ENCODE data around the gene PDCD4. TPM values are rescaled to one million over a fixed set of nuclear protein-coding genes. Genes with fewer than 3 reads are reported as not detected.

PDCD4 gene
- total RNA-seq, 1 experiment from 2014 or later, result 19.4 TPM

DNA sequence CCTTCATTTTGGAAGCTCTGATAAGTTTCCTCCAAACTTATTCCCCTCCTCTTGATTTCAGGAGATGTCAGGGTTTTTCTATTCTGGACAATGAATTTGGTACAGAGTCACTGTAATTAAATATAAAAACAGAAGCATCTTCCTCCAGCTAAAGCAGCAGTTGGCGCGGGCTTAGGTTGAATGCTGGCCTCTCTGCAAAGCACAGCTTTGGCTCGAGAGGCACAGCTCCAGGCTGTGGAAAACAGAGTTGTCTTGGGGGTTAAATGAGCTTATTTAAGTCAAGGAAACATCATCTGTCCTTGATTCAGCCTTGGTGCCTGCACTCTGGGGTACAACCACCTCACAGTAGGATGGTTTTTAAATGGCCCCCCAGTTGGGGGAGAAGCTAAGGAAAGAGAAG lies 35.0 kb upstream of the PDCD4 start:
- Histone ChIP-seq H3K27me3 (ENCODE audit: low read length) (no peaks in the 10 kb centered on the region), H3K27ac (ENCODE audit: low read length) (no peak overlapping the region), H3K9ac (ENCODE audit: low read length) (no peak overlapping the region), H3K4me2 (ENCODE audit: low read length) (no peak overlapping the region), H3K79me2 (ENCODE audit: low read length) (no peaks in the 10 kb centered on the region), H3K36me3 (ENCODE audit: low read depth, low read length) (no peaks in the 10 kb centered on the region), H3K9me2 (replicated peaks; ENCODE audit: low read length) (no peaks in the 10 kb centered on the region), H3K9me3 (ENCODE audit: low read length) (no peaks in the 10 kb centered on the region), H4K20me1 (ENCODE audit: low read length) (no peaks in the 10 kb centered on the region), H3K4me3 (ENCODE audit: low read length) (no peak overlapping the region), H2AFZ (ENCODE audit: low read length) (no peak overlapping the region), H3K4me1 (ENCODE audit: insufficient read depth, low read length) (no peaks in the 10 kb centered on the region), H3F3A (ENCODE audit: low read length, unreplicated experiment) (no peaks in the 10 kb centered on the region)
- no peak for DNase-seq
- ChIA-PET POLR2A (ENCODE audit: unreplicated experiment) (no interaction called here), CTCF (no interaction called here)
- no peak for ATAC-seq
- TF ChIP-seq, protein P1, sequence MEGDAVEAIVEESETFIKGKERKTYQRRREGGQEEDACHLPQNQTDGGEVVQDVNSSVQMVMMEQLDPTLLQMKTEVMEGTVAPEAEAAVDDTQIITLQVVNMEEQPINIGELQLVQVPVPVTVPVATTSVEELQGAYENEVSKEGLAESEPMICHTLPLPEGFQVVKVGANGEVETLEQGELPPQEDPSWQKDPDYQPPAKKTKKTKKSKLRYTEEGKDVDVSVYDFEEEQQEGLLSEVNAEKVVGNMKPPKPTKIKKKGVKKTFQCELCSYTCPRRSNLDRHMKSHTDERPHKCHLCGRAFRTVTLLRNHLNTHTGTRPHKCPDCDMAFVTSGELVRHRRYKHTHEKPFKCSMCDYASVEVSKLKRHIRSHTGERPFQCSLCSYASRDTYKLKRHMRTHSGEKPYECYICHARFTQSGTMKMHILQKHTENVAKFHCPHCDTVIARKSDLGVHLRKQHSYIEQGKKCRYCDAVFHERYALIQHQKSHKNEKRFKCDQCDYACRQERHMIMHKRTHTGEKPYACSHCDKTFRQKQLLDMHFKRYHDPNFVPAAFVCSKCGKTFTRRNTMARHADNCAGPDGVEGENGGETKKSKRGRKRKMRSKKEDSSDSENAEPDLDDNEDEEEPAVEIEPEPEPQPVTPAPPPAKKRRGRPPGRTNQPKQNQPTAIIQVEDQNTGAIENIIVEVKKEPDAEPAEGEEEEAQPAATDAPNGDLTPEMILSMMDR (conservative IDR thresholded peaks at IDR 0.05; ENCODE audit: low read depth, low read length), result no peak
- TF ChIP-seq EZH2 (IDR thresholded peaks at IDR 0.05; ENCODE audit: low read length, unreplicated experiment), result no peak
- no peak for TF ChIP-seq EZH2phosphoT487 (IDR thresholded peaks at IDR 0.05; ENCODE audit: borderline replicate concordance, low read length)
- BruUV-seq (replicated peaks), result no TSS peak
- intact Hi-C loops (cut with micrococcal nuclease), result no loop called here

DNA sequence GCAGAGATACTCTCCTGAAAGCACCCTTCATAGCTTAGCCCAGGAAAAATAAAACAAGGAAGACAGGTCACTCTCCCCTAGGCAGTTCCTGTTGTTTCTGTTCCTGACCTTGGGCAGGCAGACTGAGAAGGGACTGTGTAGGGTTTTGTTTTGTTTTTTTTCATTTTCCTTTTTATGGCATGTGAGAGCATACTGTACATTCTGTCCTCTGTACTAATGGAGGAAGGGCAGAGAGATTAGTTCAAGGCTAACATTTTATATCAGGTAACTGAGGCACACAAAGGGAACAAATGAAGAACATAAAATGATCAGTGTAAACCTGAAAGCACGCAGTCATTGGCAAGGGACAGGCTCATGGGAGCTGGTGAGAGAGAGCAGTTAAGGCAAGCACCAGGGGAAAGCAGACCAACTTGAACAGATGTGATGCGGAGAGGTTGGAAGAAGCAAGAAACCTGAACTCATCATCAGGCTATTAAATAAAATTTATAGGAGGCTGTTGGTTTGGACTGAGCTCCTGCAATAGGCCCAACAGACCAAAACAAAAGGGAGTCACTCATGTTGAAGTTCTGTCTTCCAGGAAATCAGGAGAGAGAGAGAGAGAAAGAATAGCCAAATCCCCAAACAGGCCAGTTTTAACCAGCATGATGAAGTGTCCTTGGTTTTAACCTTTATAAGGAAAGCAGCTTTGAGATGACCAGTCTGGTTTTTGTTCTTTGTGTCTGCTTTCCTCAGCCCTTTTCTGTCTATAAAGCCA lies 34.1 kb upstream of the PDCD4 start:
- H3F3A ChIP-seq (ENCODE audit: low read length, unreplicated experiment), result no peaks in the 10 kb centered on the region
- H3K27me3 ChIP-seq (ENCODE audit: low read length), result no peaks in the 10 kb centered on the region
- H3K4me3 ChIP-seq (ENCODE audit: low read length), result no peak overlapping the region
- POLR2A ChIA-PET (ENCODE audit: unreplicated experiment), result no interaction called here
- DNase-seq (no peak), ATAC-seq (no peak)
- no TSS peak for BruUV-seq (replicated peaks)
- no peaks in the 10 kb centered on the region for H3K9me2 ChIP-seq (replicated peaks; ENCODE audit: low read length)
- H3K9ac ChIP-seq (ENCODE audit: low read length), result no peak overlapping the region
- no peaks in the 10 kb centered on the region for H3K4me1 ChIP-seq (ENCODE audit: insufficient read depth, low read length)
- no peaks in the 10 kb centered on the region for H3K36me3 ChIP-seq (ENCODE audit: low read depth, low read length)
- no peaks in the 10 kb centered on the region for H3K9me3 ChIP-seq (ENCODE audit: low read length)
- CTCF ChIA-PET, result interaction anchor here (0.6 kb wide), 1 partner anchor 82 kb away, joined by 3 read pairs; the partner anchor contains the start of gene SHOC2
- H3K79me2 ChIP-seq (ENCODE audit: low read length), result no peaks in the 10 kb centered on the region
- intact Hi-C loops (cut with micrococcal nuclease), result no loop called here
- no peak overlapping the region for H2AFZ ChIP-seq (ENCODE audit: low read length)
- TF ChIP-seq EZH2phosphoT487 (IDR thresholded peaks at IDR 0.05; ENCODE audit: borderline replicate concordance, low read length) (no peak), EZH2 (IDR thresholded peaks at IDR 0.05; ENCODE audit: low read length, unreplicated experiment) (no peak)
- TF ChIP-seq, protein P1 (conservative IDR thresholded peaks at IDR 0.05; ENCODE audit: low read depth, low read length), result no peak
- no peak overlapping the region for H3K4me2 ChIP-seq (ENCODE audit: low read length)
- H4K20me1 ChIP-seq (ENCODE audit: low read length), result no peaks in the 10 kb centered on the region
- H3K27ac ChIP-seq (ENCODE audit: low read length), result no peak overlapping the region

DNA sequence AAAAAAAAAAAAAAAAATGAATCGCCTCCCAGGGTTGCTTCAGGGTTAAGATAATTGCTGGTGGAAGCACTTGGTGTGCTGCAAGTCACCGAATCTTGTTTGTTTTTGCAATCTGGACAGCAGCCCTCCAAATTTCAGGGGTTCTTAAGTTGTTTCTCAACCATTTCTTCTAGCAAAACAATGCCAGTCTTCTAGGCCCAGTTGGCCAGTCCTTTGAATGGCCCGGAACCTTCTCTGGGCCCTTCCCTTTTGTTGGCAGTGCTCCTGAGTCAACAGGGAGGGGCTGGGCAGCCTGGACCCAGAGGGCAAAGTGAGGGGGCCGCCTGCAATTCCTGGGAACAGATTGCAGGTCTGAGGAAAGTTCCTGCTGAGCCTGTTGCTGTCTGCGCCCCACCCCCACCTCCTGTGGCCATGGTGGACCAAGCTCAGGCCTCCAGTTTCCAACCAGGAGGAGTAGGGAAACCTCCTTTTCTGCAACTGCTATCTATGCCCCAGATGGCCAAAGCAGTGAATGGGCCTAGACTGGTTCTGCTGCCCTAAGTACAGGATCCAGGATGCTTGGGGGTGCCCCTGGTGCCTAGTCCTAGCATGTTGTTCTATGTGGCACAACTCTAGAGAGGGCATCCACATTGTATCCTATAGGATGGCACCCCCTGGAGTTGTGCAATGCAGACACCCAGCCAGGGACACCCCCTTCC lies 31.4 kb upstream of the PDCD4 start:
- DNase-seq, result peak; percentile 4

More for the DNA sequence above, 31.4 kb upstream of the PDCD4 start:
- no peaks in the 10 kb centered on the region for H3F3A ChIP-seq (ENCODE audit: low read length, unreplicated experiment)
- intact Hi-C loops (cut with micrococcal nuclease), result no loop called here
- H3K27ac ChIP-seq (ENCODE audit: low read length), result no peak overlapping the region
- no peaks in the 10 kb centered on the region for H3K9me2 ChIP-seq (replicated peaks; ENCODE audit: low read length)
- TF ChIP-seq EZH2phosphoT487 (IDR thresholded peaks at IDR 0.05; ENCODE audit: borderline replicate concordance, low read length), result no peak
- TF ChIP-seq, protein P1 (conservative IDR thresholded peaks at IDR 0.05; ENCODE audit: low read depth, low read length), result no peak
- TF ChIP-seq EZH2 (IDR thresholded peaks at IDR 0.05; ENCODE audit: low read length, unreplicated experiment), result no peak
- POLR2A ChIA-PET (ENCODE audit: unreplicated experiment), result no interaction called here
- H4K20me1 ChIP-seq (ENCODE audit: low read length), result no peaks in the 10 kb centered on the region
- no peaks in the 10 kb centered on the region for H3K4me1 ChIP-seq (ENCODE audit: insufficient read depth, low read length)
- H2AFZ ChIP-seq (ENCODE audit: low read length), result no peak overlapping the region
- no peaks in the 10 kb centered on the region for H3K79me2 ChIP-seq (ENCODE audit: low read length)
- no peak overlapping the region for H3K9ac ChIP-seq (ENCODE audit: low read length)
- H3K4me3 ChIP-seq (ENCODE audit: low read length), result no peak overlapping the region
- no peak for ATAC-seq
- no TSS peak for BruUV-seq (replicated peaks)
- no peaks in the 10 kb centered on the region for H3K27me3 ChIP-seq (ENCODE audit: low read length)
- no peaks in the 10 kb centered on the region for H3K9me3 ChIP-seq (ENCODE audit: low read length)
- no peak overlapping the region for H3K4me2 ChIP-seq (ENCODE audit: low read length)
- CTCF ChIA-PET, result no interaction called here
- H3K36me3 ChIP-seq (ENCODE audit: low read depth, low read length), result no peaks in the 10 kb centered on the region
